ENCODE measurements around the gene OR2S2.

- TF ChIP-seq CTCF (IDR thresholded peaks at IDR 0.05 in 4 of 5, conservative IDR thresholded peaks at IDR 0.05 in 1 of 5) (no peak), POLR2A (IDR thresholded peaks at IDR 0.05) (no peak)
These were observed 13.1 kb downstream of the OR2S2 start for GRCh38 chr9:35944841-35945240.

All from gastrocnemius medialis (tissue), 4 donors.